Gastroesophageal sphincter (tissue), 3 donors: ENCODE data around the gene PFN4.

Source experiments
- CTCF ChIP-seq, 4 experiments: fragments of 200-600 bp in 2 of 4; fragments of 450-650 bp in 2 of 4; sonication (generic) in 1 of 4; IDR thresholded peaks; one replicate each; pipeline ENCODE4 v1.5.1; 2017 to 2019; ENCODE audit warnings: antibody characterized with exemption in 4 of 4, mild to moderate bottlenecking in 2 of 4, moderate library complexity in 2 of 4
- EP300 ChIP-seq: sonication (generic); formaldehyde crosslinking; IDR thresholded peaks from one replicate; pipeline ENCODE4 v1.6.1; 2017; ENCODE audit warnings: antibody characterized with exemption, mild to moderate bottlenecking
- POLR2A ChIP-seq, 2 donors: fragments of 450-650 bp; IDR thresholded peaks; one replicate each; pipeline ENCODE4 v1.6.1; 2017; ENCODE audit warnings: antibody characterized with exemption in 2 of 2, mild to moderate bottlenecking in 2 of 2, moderate library complexity in 1 of 2
- POLR2AphosphoS5 ChIP-seq: sonication (generic); formaldehyde crosslinking; IDR thresholded peaks from one replicate; pipeline ENCODE4 v1.6.1; 2017; ENCODE audit warnings: antibody characterized with exemption

- TF ChIP-seq CTCF (IDR thresholded peaks at IDR 0.05) (no peak), POLR2AphosphoS5 (no peak), EP300 (no peak), POLR2A (IDR thresholded peaks at IDR 0.05) (no peak)
Observed at GRCh38 chr2:24065341-24065740, 57.8 kb downstream of the PFN4 start.
